Mesenchymal stem cell (in vitro differentiated cells and primary cell): ENCODE data around the gene STXBP4.

Source experiments
- DNase-seq: peaks from one replicate; pipeline ENCODE4 v3.0.0-alpha.2; 2013
- H2AFZ ChIP-seq: one replicate; pipeline ENCODE4 v1.6.1; 2013; ENCODE audit warnings: low read depth, mild to moderate bottlenecking, control low read depth, inconsistent platforms, low read length, moderate library complexity
- H2AK5ac ChIP-seq: 2 replicates; pipeline ENCODE4 v1.6.1; 2013; ENCODE audit warnings: low read length, moderate library complexity, mild to moderate bottlenecking, inconsistent platforms; ENCODE audit not compliant: severe bottlenecking
- H2BK120ac ChIP-seq: one replicate; pipeline ENCODE4 v1.6.1; 2013; ENCODE audit warnings: low read depth, mild to moderate bottlenecking, inconsistent platforms, low read length, moderate library complexity
- H2BK12ac ChIP-seq, 2 experiments: one replicate each; pipeline ENCODE4 v1.6.1; 2013; ENCODE audit warnings: inconsistent platforms in 2 of 2, low read length in 2 of 2, mild to moderate bottlenecking in 2 of 2, moderate library complexity in 2 of 2, control low read depth in 1 of 2
- H2BK15ac ChIP-seq: one replicate; pipeline ENCODE4 v1.6.1; 2013; ENCODE audit warnings: mild to moderate bottlenecking, low read depth, inconsistent platforms; ENCODE audit not compliant: poor library complexity, severe bottlenecking
- H2BK5ac ChIP-seq: 2 replicates; pipeline ENCODE4 v1.6.1; 2013; ENCODE audit warnings: low read depth, mild to moderate bottlenecking, low read length, control low read depth, inconsistent platforms; ENCODE audit not compliant: poor library complexity, severe bottlenecking
- H3K14ac ChIP-seq, 2 experiments: one replicate each; pipeline ENCODE4 v1.6.1; 2013; ENCODE audit warnings: inconsistent platforms in 2 of 2, low read length in 2 of 2, control low read depth in 1 of 2, mild to moderate bottlenecking in 1 of 2, moderate library complexity in 1 of 2
- H3K18ac ChIP-seq, 2 experiments: one replicate each; pipeline ENCODE4 v1.6.1; 2013; ENCODE audit warnings: inconsistent platforms in 2 of 2, low read length in 2 of 2, control low read depth in 1 of 2, low read depth in 1 of 2, mild to moderate bottlenecking in 1 of 2
- H3K23ac ChIP-seq, 2 experiments: one replicate each; pipeline ENCODE4 v1.6.1; 2013; ENCODE audit warnings: inconsistent platforms in 2 of 2, low read length in 2 of 2, mild to moderate bottlenecking in 2 of 2, moderate library complexity in 2 of 2, control low read depth in 1 of 2
- H3K27ac ChIP-seq: 2 replicates; pipeline ENCODE4 v1.5.1; 2013; ENCODE audit warnings: mild to moderate bottlenecking, moderate library complexity, low read length, control low read depth, inconsistent platforms; ENCODE audit not compliant: poor library complexity, severe bottlenecking
- H3K27me3 ChIP-seq, 2 experiments: 2 replicates each; pipeline versions ENCODE4 v1.6.1 to v1.7.0; 2013; ENCODE audit warnings: low read length in 2 of 2, mild to moderate bottlenecking in 2 of 2, moderate library complexity in 2 of 2, control low read depth in 1 of 2, inconsistent platforms in 1 of 2; ENCODE audit not compliant: control insufficient read depth in 1 of 2, insufficient read depth in 1 of 2
- H3K36me3 ChIP-seq, 2 experiments: 2 replicates each; pipeline versions ENCODE4 v1.6.1 to v1.7.0; 2013; ENCODE audit warnings: low read length in 2 of 2, control low read depth in 1 of 2, inconsistent platforms in 1 of 2, low read depth in 1 of 2, mild to moderate bottlenecking in 1 of 2; ENCODE audit not compliant: insufficient read depth in 2 of 2, control insufficient read depth in 1 of 2
- H3K4ac ChIP-seq, 2 experiments: one replicate each; pipeline ENCODE4 v1.6.1; 2013; ENCODE audit warnings: inconsistent platforms in 2 of 2, low read length in 2 of 2, mild to moderate bottlenecking in 2 of 2, moderate library complexity in 2 of 2, control low read depth in 1 of 2, low read depth in 1 of 2
- H3K4me1 ChIP-seq: 2 replicates; pipeline ENCODE4 v1.6.1; 2013; ENCODE audit warnings: low read depth, low read length, control low read depth; ENCODE audit not compliant: control insufficient read depth, insufficient read depth
- H3K4me2 ChIP-seq: 2 replicates; pipeline ENCODE4 v1.6.1; 2013; ENCODE audit warnings: low read length, mild to moderate bottlenecking, inconsistent platforms; ENCODE audit not compliant: poor library complexity, severe bottlenecking
- H3K4me3 ChIP-seq, 2 experiments: 2 replicates each; pipeline versions ENCODE4 v1.5.1 to v1.7.0; 2013; ENCODE audit warnings: low read length in 2 of 2, mild to moderate bottlenecking in 2 of 2, control low read depth in 1 of 2, low read depth in 1 of 2; ENCODE audit not compliant: insufficient read depth in 1 of 2
- H3K79me1 ChIP-seq: replicated peaks from 2 replicates; pipeline ENCODE4 v1.6.1; 2013; ENCODE audit warnings: mild to moderate bottlenecking, control low read depth, low read length, inconsistent platforms; ENCODE audit not compliant: poor library complexity, severe bottlenecking
- H3K9ac ChIP-seq: 2 replicates; pipeline ENCODE4 v1.7.0; 2013; ENCODE audit warnings: mild to moderate bottlenecking, low read length, moderate library complexity
- H3K9me3 ChIP-seq: 2 replicates; pipeline ENCODE4 v1.7.0; 2013; ENCODE audit warnings: mild to moderate bottlenecking, low read length; ENCODE audit not compliant: control insufficient read depth
- H4K8ac ChIP-seq: one replicate; pipeline ENCODE4 v1.6.1; 2013; ENCODE audit warnings: inconsistent platforms, mild to moderate bottlenecking, low read length, moderate library complexity
- H4K91ac ChIP-seq: one replicate; pipeline ENCODE4 v1.6.1; 2013; ENCODE audit warnings: mild to moderate bottlenecking, low read length, inconsistent platforms
- WGBS: methylation state at CpG from one replicate; pipeline ENCODE4 v1.1.7; 2013; ENCODE audit warnings: mixed read lengths; 5-methylcytosine and 5-hydroxymethylcytosine counted together

The STXBP4 gene

GRCh38 chr17:55140809-55141208 lies 172.2 kb downstream of the STXBP4 start:
- Histone ChIP-seq H3K4me1 (no peaks in the 10 kb centered on the region), H3K14ac (no peak overlapping the region), H2BK120ac (no peak overlapping the region), H3K79me1 (no peaks in the 10 kb centered on the region), H3K9ac (no peak overlapping the region), H2AK5ac (no peak overlapping the region), H3K27me3 (no peaks in the 10 kb centered on the region), H3K4me3 (no peak overlapping the region), H3K4ac (no peak overlapping the region), H3K4me2 (no peak overlapping the region), H2AFZ (no peak overlapping the region), H3K27ac (no peak overlapping the region), H3K18ac (no peak overlapping the region), H2BK5ac (no peak overlapping the region), H4K8ac (no peak overlapping the region), H3K9me3 (no peaks in the 10 kb centered on the region), H3K36me3 (no peaks in the 10 kb centered on the region), H2BK15ac (no peak overlapping the region), H4K91ac (no peak overlapping the region), H3K23ac (no peak overlapping the region), H2BK12ac (no peak overlapping the region)
- DNase-seq: no peak

- Histone ChIP-seq H3K23ac (no peak overlapping the region), H3K79me1 (no peaks in the 10 kb centered on the region), H2BK5ac (no peak overlapping the region), H2AK5ac (no peak overlapping the region), H3K4me2 (no peak overlapping the region), H3K9me3 (no peaks in the 10 kb centered on the region), H2BK12ac (no peak overlapping the region), H4K91ac (no peak overlapping the region), H2BK15ac (no peak overlapping the region), H3K4me3 (no peak overlapping the region), H2AFZ (no peak overlapping the region), H3K27ac (no peak overlapping the region), H3K4me1 (no peaks in the 10 kb centered on the region), H3K4ac (no peak overlapping the region), H2BK120ac (no peak overlapping the region), H3K27me3 (no peaks in the 10 kb centered on the region), H3K9ac (no peak overlapping the region), H3K36me3 (no peaks in the 10 kb centered on the region), H3K14ac (no peak overlapping the region), H3K18ac (no peak overlapping the region), H4K8ac (no peak overlapping the region)
- no peak for DNase-seq
These were observed 176.0 kb downstream of the STXBP4 start for GRCh38 chr17:55144518-55144917.

- no peak overlapping the region for H3K4me2 ChIP-seq
- no peak overlapping the region for H2AFZ ChIP-seq
- no peak overlapping the region for H2BK15ac ChIP-seq
- no peaks in the 10 kb centered on the region for H3K4me1 ChIP-seq
- H3K14ac ChIP-seq: no peak overlapping the region
- no peak overlapping the region for H4K91ac ChIP-seq
- no peak overlapping the region for H3K27ac ChIP-seq
- H2BK120ac ChIP-seq: no peak overlapping the region
- no peak overlapping the region for H3K4me3 ChIP-seq
- H3K27me3 ChIP-seq: no peaks in the 10 kb centered on the region
- H3K4ac ChIP-seq: no peak overlapping the region
- no peaks in the 10 kb centered on the region for H3K9me3 ChIP-seq
- H3K9ac ChIP-seq: no peak overlapping the region
- H3K36me3 ChIP-seq: no peaks in the 10 kb centered on the region
- no peaks in the 10 kb centered on the region for H3K79me1 ChIP-seq
- no peak overlapping the region for H2AK5ac ChIP-seq
- H4K8ac ChIP-seq: no peak overlapping the region
- H3K23ac ChIP-seq: no peak overlapping the region
- no peak overlapping the region for H2BK12ac ChIP-seq
- H3K18ac ChIP-seq: no peak overlapping the region
- no peak for DNase-seq
- no peak overlapping the region for H2BK5ac ChIP-seq
These were observed 180.9 kb downstream of the STXBP4 start for GRCh38 chr17:55149485-55149884.

- Histone ChIP-seq H3K4me3 (no peak overlapping the region), H4K8ac (no peak overlapping the region), H3K4me2 (no peak overlapping the region), H3K4ac (no peak overlapping the region), H2AK5ac (no peak overlapping the region), H3K18ac (no peak overlapping the region), H3K27ac (no peak overlapping the region), H2BK15ac (no peak overlapping the region), H3K27me3 (no peaks in the 10 kb centered on the region), H2AFZ (no peak overlapping the region), H3K9ac (no peak overlapping the region), H3K79me1 (no peaks in the 10 kb centered on the region), H2BK120ac (no peak overlapping the region), H4K91ac (no peak overlapping the region), H3K23ac (no peak overlapping the region), H3K4me1 (no peaks in the 10 kb centered on the region), H2BK5ac (no peak overlapping the region), H2BK12ac (no peak overlapping the region), H3K36me3 (no peaks in the 10 kb centered on the region), H3K9me3 (no peaks in the 10 kb centered on the region), H3K14ac (no peak overlapping the region)
- no peak for DNase-seq
- 54% methylated on average over 3 of the region's 4 CpGs for WGBS
These were observed 183.7 kb downstream of the STXBP4 start for GRCh38 chr17:55152236-55152635.
